Fibroblast of pulmonary artery (primary cell): ENCODE measurements around the gene POLR1A.

ENCODE experiments used
- DNase-seq: peaks from one replicate; pipeline ENCODE4 v3.0.0-alpha.2; 2010; ENCODE audit warnings: low read depth
- H3K4me3 ChIP-seq: replicated peaks from 2 replicates; pipeline ENCODE4 v1.5.1; 2011; ENCODE audit warnings: low read depth, mild to moderate bottlenecking, control low read depth, low read length, moderate library complexity
- CTCF ChIP-seq: IDR thresholded peaks from 2 replicates; pipeline ENCODE4 v1.5.1; 2011; ENCODE audit warnings: mild to moderate bottlenecking, control low read depth, low read length, inconsistent platforms; ENCODE audit errors: missing control alignments

Gene POLR1A

GRCh38 chr2:86097114-86097896, 8.4 kb downstream of the POLR1A start:
- H3K4me3 ChIP-seq = no peak overlapping the region
- no peak for DNase-seq
- TF ChIP-seq CTCF = no peak

GRCh38 chr2:86094229-86094628, 11.5 kb downstream of the POLR1A start:
- H3K4me3 ChIP-seq = no peak overlapping the region
- TF ChIP-seq CTCF = no peak
- DNase-seq = no peak

- no peak overlapping the region for H3K4me3 ChIP-seq
- no peak for DNase-seq
- TF ChIP-seq CTCF = peak; percentile 43
Measured at GRCh38 chr2:86087936-86088850, 17.5 kb downstream of the POLR1A start.

- no peak for DNase-seq
- H3K4me3 ChIP-seq = no peak overlapping the region
- no peak for TF ChIP-seq CTCF
Measured at GRCh38 chr2:86082756-86083155, 22.9 kb downstream of the POLR1A start.

GRCh38 chr2:86081724-86082123, 24.0 kb downstream of the POLR1A start:
- DNase-seq = no peak
- TF ChIP-seq CTCF = no peak

GRCh38 chr2:86079981-86080911, 25.4 kb downstream of the POLR1A start:
- peak; percentile 86 for TF ChIP-seq CTCF
- peak; percentile 79 for DNase-seq
- no peak overlapping the region for H3K4me3 ChIP-seq

More at GRCh38 chr2:86081724-86082123, 24.0 kb downstream of the POLR1A start:
- H3K4me3 ChIP-seq = no peak overlapping the region
